Mammary epithelial cell (primary cell): ENCODE results near the gene RAI2.

Source experiments
- CTCF ChIP-seq, 2 donors: IDR thresholded peaks in 1 of 2; conservative IDR thresholded peaks in 1 of 2; 2 replicates each; pipeline ENCODE4 v1.5.1; 2011 to 2012; ENCODE audit warnings: inconsistent platforms in 2 of 2, low read length in 2 of 2, mild to moderate bottlenecking in 2 of 2, control low read depth in 1 of 2, low read depth in 1 of 2; ENCODE audit not compliant: insufficient read depth in 1 of 2; ENCODE audit errors: extremely low read depth in 1 of 2
- EZH2 ChIP-seq: IDR thresholded peaks from 2 replicates; pipeline ENCODE4 v1.6.1; 2012; ENCODE audit warnings: low read length, inconsistent platforms, borderline replicate concordance

GRCh38 chrX:17822351-17822750, 38.7 kb downstream of the RAI2 start:
- TF ChIP-seq EZH2 (no peak), CTCF (conservative IDR thresholded peaks at IDR 0.05 in 1 of 2, IDR thresholded peaks at IDR 0.05 in 1 of 2; ENCODE audit: extremely low read depth in 1 of 2, insufficient read depth in 1 of 2, low read depth in 1 of 2, low read length in 2 of 2) (no peak)
